SH-SY5Y (cell line): ENCODE results near the gene MCRS1.

Source experiments
- GATA2 ChIP-seq: IDR thresholded peaks from 2 replicates; pipeline ENCODE4 v1.6.1; 2011; ENCODE audit warnings: mild to moderate bottlenecking, low read depth, low read length
- GATA3 ChIP-seq: IDR thresholded peaks from 2 replicates; pipeline ENCODE4 v1.6.1; 2011; ENCODE audit warnings: low read depth, mild to moderate bottlenecking, low read length, moderate library complexity

DNA sequence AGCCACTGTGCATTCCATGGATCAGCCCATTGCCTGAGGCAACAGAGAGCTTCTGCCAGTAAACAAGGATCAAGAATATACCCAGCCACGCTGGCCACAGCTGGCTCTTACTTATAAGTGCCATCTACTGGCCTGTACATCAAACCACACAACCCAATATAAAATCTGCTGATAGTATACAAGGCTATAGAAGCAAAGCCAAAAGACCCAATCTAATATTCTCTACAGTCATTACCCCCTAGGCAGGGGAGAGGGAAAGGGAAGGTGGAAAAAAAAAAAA lies 41.9 kb upstream of the MCRS1 start:
- TF ChIP-seq GATA3: no peak
- no peak for TF ChIP-seq GATA2
